Measurements from ENCODE around the gene CDH9. TPM values are rescaled to one million over a fixed set of nuclear protein-coding genes. Genes with fewer than 3 reads are reported as not detected.

The CDH9 gene
- total RNA-seq, 2 experiments from 2014 or later, result not detected

DNA sequence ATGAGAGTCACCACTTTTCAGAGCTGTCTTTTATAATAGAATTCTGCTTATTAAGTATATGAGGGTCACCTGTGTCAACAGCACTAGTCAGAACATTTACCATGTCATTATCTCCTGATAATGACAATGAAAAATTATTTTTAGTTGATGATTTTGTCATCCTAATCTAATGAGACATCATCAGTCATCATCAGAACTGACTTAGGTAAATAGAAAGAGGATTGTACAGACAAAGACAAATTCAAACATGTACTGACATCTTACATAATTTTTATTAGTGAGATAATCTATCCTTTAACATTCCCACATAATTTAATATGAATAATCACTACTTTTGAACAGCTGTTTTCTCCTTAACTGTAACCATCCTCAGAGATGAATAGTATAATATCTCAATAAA lies 22.6 kb downstream of the CDH9 start:
- Mint-ChIP-seq H3K4me1 (ENCODE audit: low read depth) (no peaks in the 10 kb centered on the region), H3K4me3 (no peak overlapping the region), H3K27me3 (ENCODE audit: low read depth) (no peaks in the 10 kb centered on the region), H3K36me3 (ENCODE audit: low read depth) (no peaks in the 10 kb centered on the region), H3K9me3 (ENCODE audit: insufficient read depth) (peaks cover 10% of the 10 kb centered on the region), H3K27ac (no peak overlapping the region)
- DNase-seq (no peak), ATAC-seq (no peak)
- ChIA-PET CTCF (no interaction called here), POLR2A (no interaction called here)

GRCh38 chr5:27011274-27011673 lies 27.1 kb downstream of the CDH9 start:
- H3K36me3 Mint-ChIP-seq (ENCODE audit: low read depth), result no peaks in the 10 kb centered on the region
- H3K9me3 Mint-ChIP-seq (ENCODE audit: insufficient read depth), result peaks cover 16% of the 10 kb centered on the region
- ChIA-PET CTCF (no interaction called here), POLR2A (no interaction called here)
- DNase-seq (no peak), ATAC-seq (no peak)
- H3K27ac Mint-ChIP-seq, result no peak overlapping the region
- no peaks in the 10 kb centered on the region for H3K27me3 Mint-ChIP-seq (ENCODE audit: low read depth)
- no peak overlapping the region for H3K4me3 Mint-ChIP-seq
- H3K4me1 Mint-ChIP-seq (ENCODE audit: low read depth), result no peaks in the 10 kb centered on the region

DNA sequence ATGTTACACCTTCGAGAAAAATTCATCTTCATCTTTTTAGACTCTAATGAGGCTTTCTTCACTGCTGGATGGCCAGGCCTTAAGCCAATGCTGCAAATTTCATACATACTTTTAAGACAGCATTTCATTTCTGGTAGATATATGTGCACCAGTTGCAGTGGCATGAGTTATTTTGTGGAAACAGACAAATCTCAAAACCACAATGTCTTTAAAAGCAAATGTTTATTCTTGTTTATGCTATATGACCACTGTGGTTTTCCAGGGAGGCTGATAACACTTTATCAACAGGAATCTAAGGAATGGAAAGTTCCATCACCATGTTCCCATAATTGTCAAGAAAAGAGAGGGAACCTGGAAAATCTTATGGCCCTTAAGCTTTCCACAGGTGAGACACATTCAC lies 27.7 kb downstream of the CDH9 start:
- ChIA-PET CTCF (no interaction called here), POLR2A (no interaction called here)
- Mint-ChIP-seq H3K4me3 (no peak overlapping the region), H3K27me3 (ENCODE audit: low read depth) (no peaks in the 10 kb centered on the region), H3K4me1 (ENCODE audit: low read depth) (no peaks in the 10 kb centered on the region), H3K9me3 (ENCODE audit: insufficient read depth) (peaks cover 16% of the 10 kb centered on the region), H3K27ac (no peak overlapping the region), H3K36me3 (ENCODE audit: low read depth) (no peaks in the 10 kb centered on the region)
- ATAC-seq (no peak), DNase-seq (no peak)

DNA sequence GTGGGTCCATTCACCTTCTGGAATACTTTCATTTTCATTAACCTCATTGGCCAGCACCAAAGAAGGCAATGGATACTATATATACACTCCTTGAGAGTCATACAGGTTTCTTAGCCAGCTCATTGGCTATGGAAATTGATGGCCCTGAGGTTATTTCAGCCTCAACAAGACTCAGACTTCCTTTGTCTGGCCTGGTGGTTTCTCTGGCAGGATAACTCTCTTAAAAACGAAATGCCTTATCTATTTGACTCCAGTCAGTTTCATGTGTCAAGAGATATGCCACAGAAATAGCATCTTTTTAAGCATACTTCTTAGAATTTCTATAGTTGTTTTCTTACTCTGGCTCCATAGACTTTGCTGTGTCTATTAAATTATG lies 28.9 kb downstream of the CDH9 start:
- DNase-seq, result no peak
- ATAC-seq, result no peak
- Mint-ChIP-seq H3K36me3 (ENCODE audit: low read depth) (no peaks in the 10 kb centered on the region), H3K9me3 (ENCODE audit: insufficient read depth) (peaks cover 16% of the 10 kb centered on the region), H3K4me3 (no peak overlapping the region), H3K27ac (no peak overlapping the region), H3K4me1 (ENCODE audit: low read depth) (no peaks in the 10 kb centered on the region), H3K27me3 (ENCODE audit: low read depth) (no peaks in the 10 kb centered on the region)
- ChIA-PET POLR2A (no interaction called here), CTCF (no interaction called here)

GRCh38 chr5:27008604-27009539 lies 29.5 kb downstream of the CDH9 start:
- DNase-seq, result no peak
- POLR2A ChIA-PET, result no interaction called here

GRCh38 chr5:27007121-27007520 lies 31.3 kb downstream of the CDH9 start:
- POLR2A ChIA-PET, result no interaction called here

More at GRCh38 chr5:27008604-27009539, 29.5 kb downstream of the CDH9 start:
- Mint-ChIP-seq H3K4me1 (ENCODE audit: low read depth) (no peaks in the 10 kb centered on the region), H3K27me3 (ENCODE audit: low read depth) (no peaks in the 10 kb centered on the region), H3K4me3 (no peak overlapping the region), H3K36me3 (ENCODE audit: low read depth) (no peaks in the 10 kb centered on the region), H3K9me3 (ENCODE audit: insufficient read depth) (peaks cover 15% of the 10 kb centered on the region), H3K27ac (no peak overlapping the region)
- no peak for ATAC-seq
- CTCF ChIA-PET, result no interaction called here

GRCh38 chr5:26986985-26987384 lies 51.4 kb downstream of the CDH9 start:
- no peaks in the 10 kb centered on the region for H3K36me3 Mint-ChIP-seq (ENCODE audit: low read depth)
- ATAC-seq (no peak), DNase-seq (no peak)
- no peak overlapping the region for H3K27ac Mint-ChIP-seq
- H3K9me3 Mint-ChIP-seq (ENCODE audit: insufficient read depth), result peaks cover 30% of the 10 kb centered on the region
- H3K4me3 Mint-ChIP-seq, result no peak overlapping the region
- POLR2A ChIA-PET, result no interaction called here
- no peaks in the 10 kb centered on the region for H3K4me1 Mint-ChIP-seq (ENCODE audit: low read depth)
- CTCF ChIA-PET, result no interaction called here
- H3K27me3 Mint-ChIP-seq (ENCODE audit: low read depth), result no peaks in the 10 kb centered on the region

More at GRCh38 chr5:27007121-27007520, 31.3 kb downstream of the CDH9 start:
- H3K27ac Mint-ChIP-seq, result no peak overlapping the region
- H3K9me3 Mint-ChIP-seq (ENCODE audit: insufficient read depth), result peaks cover 9% of the 10 kb centered on the region
- ATAC-seq (no peak), DNase-seq (no peak)
- CTCF ChIA-PET, result no interaction called here
- H3K4me3 Mint-ChIP-seq, result no peak overlapping the region
- no peaks in the 10 kb centered on the region for H3K27me3 Mint-ChIP-seq (ENCODE audit: low read depth)
- no peaks in the 10 kb centered on the region for H3K4me1 Mint-ChIP-seq (ENCODE audit: low read depth)
- H3K36me3 Mint-ChIP-seq (ENCODE audit: low read depth), result no peaks in the 10 kb centered on the region

DNA sequence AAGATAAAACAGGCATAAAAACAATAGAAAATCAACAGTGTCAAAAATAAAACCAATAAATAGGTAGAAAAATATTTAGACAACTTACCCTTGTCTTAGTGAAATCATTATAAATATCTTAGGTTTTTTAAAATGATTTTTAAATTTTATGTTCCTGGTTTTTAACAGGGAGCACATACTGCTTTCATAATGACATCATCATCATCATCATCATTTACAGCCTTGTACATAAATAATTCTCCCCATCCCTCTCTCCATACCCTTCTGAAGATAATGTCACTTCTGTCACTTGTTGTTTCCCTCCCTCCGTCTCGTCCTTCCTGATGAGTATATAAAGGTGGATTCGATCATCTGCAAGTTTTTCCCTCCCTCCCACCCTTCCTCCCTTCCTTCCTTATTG lies 56.6 kb downstream of the CDH9 start:
- no peaks in the 10 kb centered on the region for H3K4me1 Mint-ChIP-seq (ENCODE audit: low read depth)
- ATAC-seq, result no peak
- H3K27me3 Mint-ChIP-seq (ENCODE audit: low read depth), result no peaks in the 10 kb centered on the region
- H3K4me3 Mint-ChIP-seq, result no peak overlapping the region
- no peak overlapping the region for H3K27ac Mint-ChIP-seq
- no peaks in the 10 kb centered on the region for H3K36me3 Mint-ChIP-seq (ENCODE audit: low read depth)
- ChIA-PET POLR2A (no interaction called here), CTCF (no interaction called here)
- H3K9me3 Mint-ChIP-seq (ENCODE audit: insufficient read depth), result peaks cover 21% of the 10 kb centered on the region
- DNase-seq, result no peak

DNA sequence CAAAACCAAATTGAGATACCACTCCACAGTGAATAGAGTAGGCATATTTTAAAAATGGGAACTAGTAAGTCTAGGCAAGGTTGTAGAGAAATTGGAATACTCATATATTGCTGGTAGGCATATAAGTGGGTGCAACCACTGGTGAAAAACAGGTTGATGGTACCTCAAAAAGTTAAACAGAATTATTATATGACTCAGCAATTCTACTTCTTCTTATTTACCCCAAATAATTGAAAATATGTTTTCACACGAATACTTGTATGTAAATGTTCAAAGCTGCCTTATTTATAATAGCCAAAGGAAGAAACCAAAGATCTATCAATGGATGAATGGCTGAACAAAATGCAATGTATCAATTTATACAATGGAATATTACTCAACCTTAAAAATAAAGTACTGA lies 79.1 kb downstream of the CDH9 start:
- ATAC-seq (no peak), DNase-seq (no peak)
- Mint-ChIP-seq H3K4me3 (no peak overlapping the region), H3K27me3 (ENCODE audit: low read depth) (no peaks in the 10 kb centered on the region), H3K36me3 (ENCODE audit: low read depth) (no peaks in the 10 kb centered on the region), H3K4me1 (ENCODE audit: low read depth) (no peaks in the 10 kb centered on the region), H3K27ac (no peak overlapping the region), H3K9me3 (ENCODE audit: insufficient read depth) (peaks cover 6% of the 10 kb centered on the region)
- POLR2A ChIA-PET, result no interaction called here
- CTCF ChIA-PET, result no interaction called here

- Mint-ChIP-seq H3K27me3 (ENCODE audit: low read depth) (no peaks in the 10 kb centered on the region), H3K4me1 (ENCODE audit: low read depth) (no peaks in the 10 kb centered on the region), H3K4me3 (no peak overlapping the region), H3K36me3 (ENCODE audit: low read depth) (no peaks in the 10 kb centered on the region), H3K9me3 (ENCODE audit: insufficient read depth) (peaks cover 13% of the 10 kb centered on the region), H3K27ac (no peak overlapping the region)
- DNase-seq, result no peak
- CTCF ChIA-PET, result no interaction called here
- POLR2A ChIA-PET, result no interaction called here
- no peak for ATAC-seq
Measured at GRCh38 chr5:26955161-26955560, 83.2 kb downstream of the CDH9 start.

GRCh38 chr5:26948921-26949320 lies 89.5 kb downstream of the CDH9 start:
- Mint-ChIP-seq H3K4me1 (ENCODE audit: low read depth) (no peaks in the 10 kb centered on the region), H3K4me3 (no peak overlapping the region), H3K27ac (no peak overlapping the region), H3K27me3 (ENCODE audit: low read depth) (no peaks in the 10 kb centered on the region), H3K36me3 (ENCODE audit: low read depth) (no peaks in the 10 kb centered on the region), H3K9me3 (ENCODE audit: insufficient read depth) (peaks cover 13% of the 10 kb centered on the region)
- ChIA-PET CTCF (no interaction called here), POLR2A (no interaction called here)
- ATAC-seq (no peak), DNase-seq (no peak)

- CTCF ChIA-PET, result no interaction called here
- Mint-ChIP-seq H3K27ac (no peak overlapping the region), H3K27me3 (ENCODE audit: low read depth) (no peaks in the 10 kb centered on the region), H3K4me3 (no peak overlapping the region), H3K36me3 (ENCODE audit: low read depth) (no peaks in the 10 kb centered on the region), H3K4me1 (ENCODE audit: low read depth) (no peaks in the 10 kb centered on the region), H3K9me3 (ENCODE audit: insufficient read depth) (peaks cover 2% of the 10 kb centered on the region)
- POLR2A ChIA-PET, result no interaction called here
- ATAC-seq (no peak), DNase-seq (no peak)
Measured at GRCh38 chr5:26945901-26946300, 92.5 kb downstream of the CDH9 start.

- no peaks in the 10 kb centered on the region for H3K9me3 Mint-ChIP-seq (ENCODE audit: insufficient read depth)
- no peak for ATAC-seq
- ChIA-PET CTCF (no interaction called here), POLR2A (no interaction called here)
- no peak overlapping the region for H3K27ac Mint-ChIP-seq
- DNase-seq, result no peak
- H3K4me3 Mint-ChIP-seq, result no peak overlapping the region
- no peaks in the 10 kb centered on the region for H3K27me3 Mint-ChIP-seq (ENCODE audit: low read depth)
- H3K4me1 Mint-ChIP-seq (ENCODE audit: low read depth), result no peaks in the 10 kb centered on the region
- no peaks in the 10 kb centered on the region for H3K36me3 Mint-ChIP-seq (ENCODE audit: low read depth)
Measured at GRCh38 chr5:26942481-26942880, 95.9 kb downstream of the CDH9 start.
